ENCODE data around the gene CCDC136.

Gene CCDC136

DNA sequence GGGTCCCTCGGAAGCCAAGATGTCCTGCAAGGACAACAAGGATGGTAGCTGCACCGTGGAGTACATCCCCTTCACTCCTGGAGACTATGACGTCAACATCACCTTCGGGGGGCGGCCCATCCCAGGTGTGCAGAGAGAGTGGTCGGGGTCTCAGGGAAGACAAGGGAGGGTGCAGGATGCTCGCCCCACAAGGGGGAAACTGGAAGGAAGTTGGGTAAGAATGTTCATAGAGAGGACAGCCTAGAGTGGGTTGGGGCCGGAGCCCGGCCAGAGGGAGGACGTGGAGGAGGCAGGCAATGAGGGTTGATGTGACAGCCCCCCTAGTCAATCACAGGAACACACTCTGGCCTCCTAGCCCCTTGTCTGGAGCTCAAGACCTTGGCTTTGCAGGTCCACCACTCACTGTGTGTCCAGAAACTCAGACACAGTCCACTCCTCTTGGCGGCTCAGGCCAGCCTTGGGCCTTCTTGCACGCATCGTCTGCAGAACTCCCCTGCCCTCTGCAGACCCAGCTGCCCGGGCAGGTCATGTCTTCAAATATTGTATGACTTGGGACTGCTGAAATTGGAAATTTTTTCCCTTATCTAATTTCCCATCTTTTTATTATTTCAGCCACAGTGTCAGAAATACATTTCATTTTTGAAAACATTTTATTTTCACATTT lies 55.1 kb downstream of the CCDC136 start:
- no peak for DNase-seq

DNA sequence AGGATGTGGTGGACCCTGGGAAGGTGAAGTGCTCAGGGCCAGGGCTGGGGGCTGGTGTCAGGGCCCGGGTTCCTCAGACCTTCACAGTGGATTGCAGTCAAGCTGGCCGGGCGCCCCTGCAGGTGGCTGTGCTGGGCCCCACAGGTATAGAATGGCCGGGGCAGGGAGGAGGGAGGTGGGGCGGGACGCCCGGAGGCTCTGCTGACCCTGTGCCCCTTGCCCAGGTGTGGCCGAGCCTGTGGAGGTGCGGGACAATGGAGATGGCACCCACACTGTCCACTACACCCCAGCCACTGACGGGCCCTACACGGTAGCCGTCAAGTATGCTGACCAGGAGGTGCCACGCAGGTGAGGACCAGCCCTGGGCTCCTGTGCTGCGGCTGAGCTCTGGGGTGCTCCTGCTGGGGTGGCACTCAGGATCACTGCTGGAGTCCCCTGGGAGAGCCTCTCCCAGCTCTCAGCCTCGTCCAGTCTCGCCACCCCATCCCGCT lies 56.0 kb downstream of the CCDC136 start:
- DNase-seq = no peak

DNA sequence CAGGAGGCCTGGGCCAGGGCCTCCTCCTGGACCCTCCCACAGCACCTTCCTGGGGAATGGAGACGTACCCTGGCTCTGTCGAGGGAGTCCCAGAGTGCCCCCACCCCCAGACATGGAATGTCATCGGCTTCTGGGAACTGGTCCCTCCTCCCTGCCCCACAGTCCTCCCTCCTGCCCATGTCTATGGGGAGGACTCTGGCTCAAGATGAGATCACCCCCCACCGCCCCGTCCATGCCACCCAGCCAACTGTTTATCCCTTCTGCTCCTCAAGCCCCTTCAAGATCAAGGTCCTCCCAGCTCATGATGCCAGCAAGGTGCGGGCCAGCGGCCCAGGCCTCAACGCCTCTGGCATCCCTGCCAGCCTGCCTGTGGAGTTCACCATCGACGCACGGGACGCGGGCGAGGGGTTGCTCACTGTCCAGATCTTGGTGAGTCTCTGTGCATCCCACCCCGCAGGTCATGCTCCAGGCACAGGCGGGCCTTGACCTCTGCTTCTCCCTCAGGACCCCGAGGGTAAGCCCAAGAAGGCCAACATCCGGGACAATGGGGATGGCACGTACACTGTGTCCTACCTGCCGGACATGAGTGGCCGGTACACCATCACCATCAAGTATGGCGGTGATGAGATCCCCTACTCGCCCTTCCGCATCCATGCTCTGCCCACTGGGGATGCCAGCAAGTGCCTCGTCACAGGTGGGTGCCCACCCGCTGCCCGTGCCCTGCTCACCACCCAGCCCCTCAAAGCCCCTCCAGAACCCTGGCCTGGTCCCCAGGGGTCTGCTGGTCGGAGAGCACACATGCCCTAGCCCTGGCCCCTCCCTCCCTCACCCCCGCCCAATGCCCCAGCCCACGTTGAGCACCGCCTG lies 56.8 kb downstream of the CCDC136 start:
- DNase-seq = no peak

DNA sequence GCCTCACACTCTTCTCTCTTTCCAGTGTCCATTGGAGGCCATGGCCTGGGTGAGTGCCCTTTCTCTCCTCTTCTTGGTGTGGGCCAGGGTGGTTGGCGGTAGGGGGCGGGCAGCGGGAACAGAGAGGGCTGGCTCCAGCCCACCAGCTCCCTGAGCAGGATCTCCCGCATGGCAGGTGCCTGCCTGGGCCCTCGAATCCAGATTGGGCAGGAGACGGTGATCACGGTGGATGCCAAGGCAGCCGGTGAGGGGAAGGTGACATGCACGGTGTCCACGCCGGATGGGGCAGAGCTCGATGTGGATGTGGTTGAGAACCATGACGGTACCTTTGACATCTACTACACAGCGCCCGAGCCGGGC lies 57.4 kb downstream of the CCDC136 start:
- DNase-seq = no peak

DNA sequence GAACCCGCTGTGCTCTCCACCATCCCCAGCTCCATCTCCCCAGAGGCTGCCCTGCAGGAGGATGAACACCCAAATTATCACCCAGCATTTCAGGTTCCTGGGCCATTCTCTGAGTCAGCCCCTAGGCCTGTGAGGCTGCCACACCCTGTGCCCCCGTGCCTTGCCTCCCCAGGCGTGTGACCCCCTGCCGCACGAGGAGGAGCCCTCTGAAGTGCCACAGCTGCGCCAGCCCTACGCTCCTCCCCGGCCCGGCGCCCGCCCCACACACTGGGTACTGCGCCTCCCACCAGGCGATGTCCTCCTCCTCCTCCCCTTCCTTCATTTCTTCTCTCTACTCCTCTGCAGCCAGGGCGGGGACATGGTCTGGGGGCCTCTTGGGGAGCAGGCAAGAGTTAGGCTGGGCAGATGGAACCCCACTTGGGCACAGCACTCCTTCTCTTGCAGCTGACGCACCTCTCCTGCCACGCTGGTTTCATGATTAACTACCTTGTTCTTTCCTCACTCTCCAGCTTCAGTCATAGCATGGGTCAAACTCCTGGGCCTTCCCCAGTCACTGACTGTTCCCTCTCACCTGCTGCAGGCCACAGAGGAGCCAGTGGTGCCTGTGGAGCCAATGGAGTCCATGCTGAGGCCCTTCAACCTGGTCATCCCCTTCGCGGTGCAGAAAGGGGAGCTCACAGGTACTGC lies 58.2 kb downstream of the CCDC136 start:
- no peak for DNase-seq

DNA sequence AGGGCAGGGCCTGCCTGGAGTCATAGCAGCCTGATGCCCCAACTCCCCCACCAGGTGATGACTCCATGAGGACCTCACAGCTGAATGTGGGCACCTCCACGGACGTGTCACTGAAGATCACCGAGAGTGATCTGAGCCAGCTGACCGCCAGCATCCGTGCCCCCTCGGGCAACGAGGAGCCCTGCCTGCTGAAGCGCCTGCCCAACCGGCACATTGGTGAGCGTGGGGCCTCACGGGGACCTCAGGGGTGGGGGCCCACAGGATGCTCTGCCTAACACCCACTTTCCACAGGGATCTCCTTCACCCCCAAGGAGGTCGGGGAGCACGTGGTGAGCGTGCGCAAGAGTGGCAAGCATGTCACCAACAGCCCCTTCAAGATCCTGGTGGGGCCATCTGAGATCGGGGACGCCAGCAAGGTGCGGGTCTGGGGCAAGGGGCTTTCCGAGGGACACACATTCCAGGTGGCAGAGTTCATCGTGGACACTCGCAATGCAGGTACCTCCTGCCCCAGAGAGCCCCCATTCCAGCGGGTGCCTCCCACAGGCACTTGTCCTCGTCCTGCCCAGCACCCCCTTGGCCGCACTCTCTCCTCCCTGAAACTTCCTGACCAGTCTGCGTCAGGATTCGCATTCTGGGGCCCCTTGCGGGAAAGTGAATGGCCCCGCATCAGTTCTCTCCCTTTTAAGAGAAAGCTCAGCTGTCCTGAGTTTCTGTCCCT lies 60.9 kb downstream of the CCDC136 start:
- no peak for DNase-seq

DNA sequence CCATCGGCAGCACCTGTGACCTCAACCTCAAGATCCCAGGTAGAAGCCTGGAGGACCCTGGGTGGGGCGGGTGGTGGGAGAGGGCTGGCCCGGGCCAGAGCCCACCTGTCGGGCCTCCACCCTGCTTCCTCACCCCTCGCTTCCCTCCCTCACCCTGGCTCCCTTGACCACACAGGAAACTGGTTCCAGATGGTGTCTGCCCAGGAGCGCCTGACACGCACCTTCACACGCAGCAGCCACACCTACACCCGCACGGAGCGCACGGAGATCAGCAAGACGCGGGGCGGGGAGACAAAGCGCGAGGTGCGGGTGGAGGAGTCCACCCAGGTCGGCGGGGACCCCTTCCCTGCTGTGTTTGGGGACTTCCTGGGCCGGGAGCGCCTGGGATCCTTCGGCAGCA lies 62.0 kb downstream of the CCDC136 start:
- DNase-seq = no peak

DNA sequence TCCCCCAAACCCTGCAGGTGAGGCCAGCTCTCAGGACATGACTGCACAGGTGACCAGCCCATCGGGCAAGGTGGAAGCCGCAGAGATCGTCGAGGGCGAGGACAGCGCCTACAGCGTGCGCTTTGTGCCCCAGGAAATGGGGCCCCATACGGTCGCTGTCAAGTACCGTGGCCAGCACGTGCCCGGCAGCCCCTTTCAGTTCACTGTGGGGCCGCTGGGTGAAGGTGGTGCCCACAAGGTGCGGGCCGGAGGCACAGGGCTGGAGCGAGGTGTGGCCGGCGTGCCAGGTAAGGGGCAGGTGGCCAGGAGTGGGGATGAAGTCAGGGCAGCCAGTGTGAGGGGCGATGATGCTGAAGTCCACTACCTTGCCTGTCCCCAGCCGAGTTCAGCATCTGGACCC lies 62.6 kb downstream of the CCDC136 start:
- DNase-seq = no peak

DNA sequence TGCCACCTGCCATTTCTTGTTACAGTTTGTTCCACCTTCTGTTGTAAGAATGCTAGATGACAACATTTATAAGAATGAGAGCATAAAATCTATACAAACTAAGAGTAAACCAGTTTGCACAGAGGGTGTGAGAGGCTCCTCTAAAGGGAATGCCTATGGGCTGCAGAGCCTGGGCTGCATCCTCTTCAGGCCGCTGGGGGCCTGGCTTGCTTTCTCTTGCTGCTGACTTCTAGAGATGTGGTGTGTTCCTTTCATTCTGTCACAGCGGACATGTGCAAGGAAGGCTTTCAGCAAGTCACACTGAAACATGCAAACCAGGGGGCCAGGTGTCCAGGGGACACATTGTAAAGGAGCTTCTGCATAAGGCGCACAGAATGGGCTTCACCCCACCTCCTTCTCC lies 63.8 kb downstream of the CCDC136 start:
- DNase-seq = no peak

DNA sequence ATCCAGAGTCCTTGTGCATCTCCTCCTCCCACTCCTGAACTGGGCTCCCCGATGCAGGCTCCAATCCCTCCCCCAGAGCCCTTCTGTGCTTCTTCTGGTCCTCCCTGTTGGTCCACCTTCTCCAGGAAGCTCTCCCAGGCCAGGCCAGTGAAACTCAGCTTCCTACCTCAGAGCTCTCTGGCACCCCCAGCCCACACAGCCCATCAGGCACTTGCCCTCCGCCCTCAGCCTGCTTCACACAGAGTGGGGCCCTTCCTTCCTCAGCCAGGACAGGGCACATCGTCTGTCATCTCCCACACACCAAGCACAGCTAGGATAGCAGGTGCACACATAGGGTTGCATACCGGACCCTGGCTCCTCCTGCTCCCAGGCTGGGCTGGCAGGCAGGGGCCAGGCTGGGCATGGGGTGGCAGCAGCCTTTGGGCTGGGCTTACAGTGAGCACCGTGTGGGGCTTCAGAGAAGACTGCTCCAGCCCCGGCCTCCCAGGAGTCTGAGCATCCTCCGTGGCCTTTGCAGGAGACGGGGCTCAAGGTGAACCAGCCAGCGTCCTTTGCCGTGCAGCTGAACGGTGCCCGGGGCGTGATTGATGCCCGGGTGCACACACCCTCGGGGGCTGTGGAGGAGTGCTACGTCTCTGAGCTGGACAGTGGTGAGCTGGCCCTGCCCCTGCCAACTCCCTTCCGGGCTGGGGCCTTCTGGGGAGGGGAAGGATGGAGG lies 64.4 kb downstream of the CCDC136 start:
- DNase-seq = no peak

DNA sequence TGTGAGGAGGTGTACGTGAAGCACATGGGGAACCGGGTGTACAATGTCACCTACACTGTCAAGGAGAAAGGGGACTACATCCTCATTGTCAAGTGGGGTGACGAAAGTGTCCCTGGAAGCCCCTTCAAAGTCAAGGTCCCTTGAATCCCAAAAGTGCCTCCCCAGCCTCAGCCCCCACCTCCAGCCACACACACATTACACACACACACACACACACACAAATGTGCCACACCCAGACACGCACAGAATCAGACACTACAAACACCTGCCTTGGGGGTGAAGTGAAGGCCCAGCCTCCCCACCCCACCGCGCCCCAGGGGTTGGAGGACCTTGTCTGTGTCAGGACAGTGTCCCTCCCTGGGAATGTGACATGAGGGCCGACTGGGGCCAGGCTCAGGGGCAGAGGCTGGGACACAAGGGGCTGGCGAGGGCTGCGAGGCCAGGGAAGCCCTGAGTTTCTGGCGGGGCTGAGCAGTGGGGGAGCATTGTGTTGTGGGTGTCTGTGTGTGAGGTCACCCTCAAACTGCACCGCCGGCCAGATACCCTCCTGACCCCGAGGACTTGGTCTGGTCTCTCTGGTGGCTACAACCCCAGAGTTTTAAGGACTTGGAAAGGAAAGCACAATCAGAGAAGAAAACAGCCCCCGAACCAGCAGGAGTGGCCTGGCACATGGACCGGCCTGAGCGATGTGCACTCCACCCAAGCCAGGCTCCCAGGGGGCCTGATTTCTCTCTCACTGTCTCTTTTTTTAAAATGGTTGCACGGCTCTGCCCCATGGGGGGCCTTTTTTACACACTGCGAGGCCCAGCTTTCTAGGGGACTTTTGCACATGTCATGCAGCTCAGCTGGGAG lies 66.8 kb downstream of the CCDC136 start:
- no peak for DNase-seq

DNA sequence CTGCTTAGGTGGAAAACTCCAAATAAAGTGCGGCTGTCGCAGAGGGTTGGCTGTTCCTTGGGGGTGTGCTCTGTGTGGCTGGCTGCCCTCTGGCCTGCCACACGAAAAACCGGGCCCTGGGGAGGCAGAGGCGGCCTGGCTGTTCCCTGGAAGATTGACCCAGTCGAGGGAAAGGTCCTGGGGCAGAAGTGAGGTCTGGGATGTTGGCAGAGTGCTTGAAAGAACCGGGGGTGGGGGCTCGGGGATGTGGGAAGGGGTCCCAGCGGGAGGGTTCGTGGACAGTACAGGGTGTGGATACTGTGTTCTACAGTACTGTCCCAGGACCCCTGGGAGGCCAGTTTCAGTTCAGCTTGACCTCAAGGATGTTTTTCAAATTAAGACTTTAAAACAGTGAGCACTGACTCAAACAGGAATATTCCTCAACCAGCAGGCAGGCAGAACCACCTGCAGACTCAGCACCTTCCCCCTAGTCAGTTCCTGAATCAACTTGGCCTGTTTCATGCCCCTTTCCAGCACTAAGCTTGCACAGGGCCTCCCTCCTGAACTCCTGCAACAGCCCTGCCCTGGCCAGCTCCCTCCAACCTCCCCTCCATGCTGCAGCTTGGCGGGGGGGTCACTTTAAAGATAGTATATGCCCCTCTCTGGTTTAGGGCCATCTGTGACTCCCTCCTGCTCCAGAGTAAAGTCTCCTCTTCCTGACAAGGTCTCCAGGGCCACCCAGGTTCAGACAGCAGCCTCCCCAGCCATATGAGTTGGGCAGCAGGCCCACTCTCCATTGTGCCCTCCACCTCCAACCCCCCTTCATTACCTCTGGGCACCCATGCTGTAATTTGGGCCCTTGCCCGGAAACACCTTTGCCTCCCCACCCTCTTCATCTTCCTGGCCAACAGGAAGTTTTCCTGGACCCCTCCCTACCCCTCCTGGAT lies 67.7 kb downstream of the CCDC136 start:
- no peak for DNase-seq

DNA sequence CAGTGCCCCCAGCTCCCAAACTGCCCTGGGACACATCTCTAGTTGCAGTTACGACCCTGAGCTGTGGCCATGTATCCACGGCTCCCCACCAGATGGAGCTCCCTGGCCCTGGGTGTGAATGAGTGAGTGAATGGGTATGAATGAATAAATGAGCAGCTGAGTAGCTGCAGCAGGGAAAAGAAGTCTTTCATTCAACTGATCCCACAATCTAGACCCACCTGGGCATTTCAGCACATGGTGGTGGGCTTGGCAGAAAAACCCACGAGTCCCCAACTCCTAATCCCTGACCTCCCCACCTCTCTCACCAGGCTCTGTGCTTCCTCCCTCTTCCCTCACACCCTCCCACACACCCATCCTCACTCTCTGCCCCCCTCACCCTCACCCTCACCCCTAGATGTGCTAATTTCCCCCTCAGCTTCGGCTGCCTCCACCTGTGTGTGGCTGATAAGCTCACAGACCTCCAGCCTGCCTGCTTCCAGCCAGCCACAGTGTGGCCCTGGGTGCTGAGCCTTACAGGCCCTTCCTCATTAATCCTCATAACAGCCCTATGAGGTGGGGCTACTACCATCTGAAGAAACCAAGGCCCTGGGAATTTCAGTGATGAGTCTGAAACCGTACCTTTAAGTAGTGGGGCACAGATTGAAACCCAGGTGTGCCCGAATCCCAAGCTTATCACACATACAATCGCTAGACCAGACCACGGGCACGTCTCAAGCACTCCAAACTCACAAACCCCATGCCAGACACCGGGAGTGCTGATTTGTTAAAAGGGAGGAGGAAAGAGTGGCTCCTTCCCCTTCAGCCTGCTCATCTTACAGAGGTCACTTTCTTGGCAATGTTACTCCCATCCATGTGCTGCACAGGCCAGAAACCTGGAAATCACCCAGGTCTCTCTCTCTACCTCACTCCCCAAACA lies 68.6 kb downstream of the CCDC136 start:
- DNase-seq = no peak

DNA sequence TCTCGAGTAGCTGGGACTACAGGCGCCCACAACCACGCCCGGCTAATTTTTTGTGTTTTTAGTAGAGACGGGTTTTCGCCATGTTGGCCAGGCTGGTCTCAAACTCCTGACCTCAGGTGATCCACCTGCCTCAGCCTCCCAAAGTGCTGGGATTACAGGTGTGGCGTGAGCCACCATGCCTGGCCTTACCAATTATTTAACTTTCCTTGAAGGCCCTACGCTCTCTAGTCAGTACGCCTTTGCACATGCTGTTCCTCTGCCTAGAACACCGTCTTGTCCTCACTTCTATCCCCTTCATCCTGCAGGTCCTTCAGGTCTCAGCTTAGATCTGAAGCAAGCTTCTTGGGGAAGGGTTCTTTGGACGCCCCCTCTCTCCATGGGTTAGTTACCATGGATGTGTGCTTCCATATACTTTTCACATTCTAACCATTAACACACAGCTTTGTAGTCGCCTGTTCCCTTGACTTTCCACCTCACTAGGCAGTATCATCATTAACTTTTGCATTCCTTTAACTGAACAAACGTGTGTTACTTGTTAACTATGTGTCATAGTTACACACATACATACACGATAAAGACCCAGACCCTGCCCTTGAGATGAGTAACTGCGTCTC lies 70.3 kb downstream of the CCDC136 start:
- no peak for DNase-seq

DNA sequence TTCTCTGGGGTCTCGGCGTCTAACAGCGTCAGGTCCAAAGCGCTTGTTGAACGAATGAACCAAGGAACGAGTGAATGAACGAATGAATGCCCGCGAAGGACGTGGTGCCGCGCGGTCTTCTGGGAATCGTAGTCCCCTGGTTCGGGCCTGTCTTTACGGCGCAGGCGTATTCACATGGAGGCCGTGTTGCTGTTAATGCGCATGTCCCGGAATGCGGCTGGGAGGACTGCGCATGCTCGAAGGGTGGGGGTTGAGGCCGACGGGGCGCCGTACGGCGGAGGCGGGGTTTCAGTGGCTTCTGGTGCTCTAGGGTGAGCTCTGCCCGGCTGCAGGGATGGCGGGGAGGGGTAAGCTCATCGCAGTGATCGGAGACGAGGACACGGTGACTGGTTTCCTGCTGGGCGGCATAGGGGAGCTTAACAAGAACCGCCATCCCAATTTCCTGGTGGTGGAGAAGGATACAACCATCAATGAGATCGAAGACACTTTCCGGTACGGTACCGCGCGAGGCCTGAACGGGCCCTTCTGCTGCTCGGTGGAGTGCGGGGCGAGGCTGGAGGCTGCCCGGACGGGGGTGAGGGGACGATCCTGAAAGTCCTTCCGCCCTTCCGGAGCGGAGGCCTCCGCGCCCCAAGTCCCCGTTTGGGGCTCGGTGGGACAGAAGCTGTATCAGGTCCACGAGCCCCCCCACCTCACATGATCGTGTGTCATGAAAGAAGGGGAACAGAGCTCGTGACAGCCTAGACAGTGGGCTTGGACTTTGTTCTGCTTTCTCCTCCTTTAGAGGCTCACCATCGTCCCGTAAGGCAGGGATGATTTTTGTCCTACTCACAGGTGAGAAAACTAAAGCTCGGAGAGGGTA lies 71.0 kb downstream of the CCDC136 start, which contains the start of gene ATP6V1F:
TSS of gene ATP6V1F (plus strand) at position 286 of the 862 bp plus-strand sequence. CDS start at position 335, 49 bp downstream.
- peak; percentile 99 for DNase-seq

DNA sequence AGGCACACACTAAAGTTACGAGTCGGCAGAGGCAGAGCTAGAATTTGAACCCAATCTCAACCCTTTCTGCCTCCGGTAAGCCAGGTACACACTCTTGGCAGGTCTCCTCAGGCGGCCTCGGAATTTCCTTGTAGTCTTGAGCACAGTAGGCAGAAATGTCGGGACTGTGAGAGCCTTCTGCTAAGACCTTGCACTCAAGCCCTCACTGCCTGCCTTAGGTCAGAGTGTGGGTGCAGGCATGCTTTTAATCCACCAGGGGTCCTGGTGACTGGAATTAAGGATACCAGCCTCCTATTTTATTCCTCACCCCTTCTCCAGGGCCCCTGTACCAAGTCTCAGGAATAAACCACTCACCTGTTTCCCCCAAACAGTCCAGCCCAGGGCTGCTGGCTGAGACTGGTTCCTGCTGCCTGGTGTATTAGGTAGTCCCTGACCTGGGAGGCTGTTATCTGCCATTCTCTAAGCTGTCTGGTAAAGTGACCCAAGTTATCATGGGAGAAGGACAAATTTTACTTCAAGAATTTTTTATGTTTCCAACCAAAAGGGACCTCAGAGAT lies 71.7 kb downstream of the CCDC136 start:
- DNase-seq = peak; percentile 62

DNA sequence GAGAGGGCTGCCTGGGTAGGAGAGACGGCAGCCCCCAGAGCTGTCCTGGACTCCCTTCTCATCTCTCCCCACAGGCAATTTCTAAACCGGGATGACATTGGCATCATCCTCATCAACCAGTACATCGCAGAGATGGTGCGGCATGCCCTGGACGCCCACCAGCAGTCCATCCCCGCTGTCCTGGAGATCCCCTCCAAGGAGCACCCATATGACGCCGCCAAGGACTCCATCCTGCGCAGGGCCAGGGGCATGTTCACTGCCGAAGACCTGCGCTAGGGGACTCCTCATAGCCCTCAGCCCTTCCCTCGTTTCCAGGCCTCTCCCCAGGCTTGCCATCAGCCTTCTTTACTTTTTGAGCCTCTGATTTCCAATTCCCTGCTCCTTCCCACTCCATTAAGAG lies 73.5 kb downstream of the CCDC136 start:
- no peak for DNase-seq
